IMR-90 (cell line): ENCODE data around the gene HSFX2. TPM values are rescaled to one million over a fixed set of nuclear protein-coding genes. Genes with fewer than 3 reads are reported as not detected.
"Not testable (repeated sequence)": the region's sequence is repeated elsewhere in the genome, so short reads cannot be mapped to it uniquely, and the experiment has no call there.

Source experiments
- ATAC-seq: fragments of 200-7000 bp; cut with Tn5 transposase; 2 replicates; pipeline ENCODE4 v1.9.1; 2020; ENCODE audit warnings: low read depth, mild to moderate bottlenecking, moderate library complexity
- BruUV-seq: library from RNA; stranded (reverse); fragments of 400-500 nt; replicated peaks from 2 replicates; lab custom pipeline; 2021; lab: Mats Ljungman, UMichigan
- CTCF ChIA-PET: fragments of 300-600 bp; formaldehyde crosslinking; extraction: SDS; loops from one replicate; lab custom pipeline; 2021; ENCODE audit warnings: antibody characterized with exemption; lab: Yijun Ruan, JAX
- POLR2A ChIA-PET: fragments of 300-600 bp; sonication (Branson Sonifier 250); formaldehyde crosslinking; loops from one replicate; lab custom pipeline; 2022; ENCODE audit warnings: antibody characterized with exemption; ENCODE audit not compliant: unreplicated experiment; lab: Charles Lee
- DNase-seq: peaks from one replicate; pipeline ENCODE4 v3.0.0; 2013
- H2AFZ ChIP-seq: replicated peaks from 2 replicates; pipeline ENCODE3; 2013; ENCODE audit warnings: low read length, mild to moderate bottlenecking; ENCODE audit not compliant: poor library complexity
- H2AK5ac ChIP-seq: 2 replicates; pipeline ENCODE4 v1.6.1; 2013; ENCODE audit warnings: low read depth, low read length, inconsistent platforms
- H2AK9ac ChIP-seq: replicated peaks from 2 replicates; pipeline ENCODE3; 2013; ENCODE audit warnings: mild to moderate bottlenecking, low read depth, low read length, moderate library complexity; ENCODE audit not compliant: poor library complexity
- H2BK120ac ChIP-seq: 2 replicates; pipeline ENCODE4 v1.6.1; 2013; ENCODE audit warnings: low read depth, low read length, inconsistent platforms
- H2BK15ac ChIP-seq: 3 replicates; pipeline ENCODE4 v1.6.1; 2013; ENCODE audit warnings: low read depth, low read length, inconsistent platforms
- H2BK20ac ChIP-seq: 2 replicates; pipeline ENCODE4 v1.6.1; 2013; ENCODE audit warnings: low read depth, mild to moderate bottlenecking, inconsistent platforms, low read length, moderate library complexity
- H2BK5ac ChIP-seq: 2 replicates; pipeline ENCODE4 v1.6.1; 2013; ENCODE audit warnings: mild to moderate bottlenecking, low read depth, low read length, inconsistent platforms; ENCODE audit not compliant: poor library complexity, severe bottlenecking
- H3K14ac ChIP-seq: replicated peaks from 2 replicates; pipeline ENCODE4 v1.6.1; 2013; ENCODE audit warnings: low read depth, low read length, inconsistent platforms
- H3K18ac ChIP-seq: 2 replicates; pipeline ENCODE4 v1.6.1; 2013; ENCODE audit warnings: low read depth, low read length, control low read depth
- H3K23ac ChIP-seq: 2 replicates; pipeline ENCODE4 v1.6.1; 2013; ENCODE audit warnings: low read depth, low read length, inconsistent platforms
- H3K27ac ChIP-seq: 2 replicates; pipeline ENCODE4 v1.5.1; 2013; ENCODE audit warnings: mild to moderate bottlenecking, control low read depth, low read length; ENCODE audit not compliant: insufficient read depth
- H3K27me3 ChIP-seq: 2 replicates; pipeline ENCODE4 v1.6.1; 2013; ENCODE audit warnings: low read length; ENCODE audit not compliant: control insufficient read depth, insufficient read depth
- H3K36me3 ChIP-seq: 2 replicates; pipeline ENCODE4 v1.6.1; 2013; ENCODE audit warnings: low read length, mixed read lengths; ENCODE audit not compliant: control insufficient read depth, insufficient read depth
- H3K4ac ChIP-seq: 2 replicates; pipeline ENCODE4 v1.6.1; 2013; ENCODE audit warnings: low read depth, low read length, inconsistent platforms
- H3K4me1 ChIP-seq: 2 replicates; pipeline ENCODE4 v1.6.1; 2013; ENCODE audit warnings: low read length, mixed read lengths; ENCODE audit not compliant: control insufficient read depth, insufficient read depth
- H3K4me2 ChIP-seq: 2 replicates; pipeline ENCODE4 v1.6.1; 2013; ENCODE audit warnings: low read depth, mild to moderate bottlenecking, control low read depth, low read length, moderate library complexity
- H3K4me3 ChIP-seq: 2 replicates; pipeline ENCODE4 v1.5.1; 2013; ENCODE audit warnings: low read depth, mild to moderate bottlenecking, control low read depth, low read length, moderate library complexity; ENCODE audit not compliant: insufficient read depth
- H3K56ac ChIP-seq: 2 replicates; pipeline ENCODE4 v1.6.1; 2013; ENCODE audit warnings: low read length, inconsistent platforms; ENCODE audit not compliant: insufficient read depth; ENCODE audit errors: extremely low read depth
- H3K79me1 ChIP-seq, 2 experiments: 2 replicates each; pipeline ENCODE4 v1.6.1; 2013; ENCODE audit warnings: low read length in 2 of 2, inconsistent platforms in 1 of 2, low read depth in 1 of 2
- H3K9ac ChIP-seq: 2 replicates; pipeline ENCODE4 v1.6.1; 2013; ENCODE audit warnings: low read depth, low read length, control low read depth
- H3K9me1 ChIP-seq: 2 replicates; pipeline ENCODE4 v1.6.1; 2013; ENCODE audit warnings: low read length, inconsistent platforms; ENCODE audit not compliant: insufficient read depth
- H3K9me3 ChIP-seq: 2 replicates; pipeline ENCODE4 v1.6.1; 2013; ENCODE audit warnings: low read length; ENCODE audit not compliant: control insufficient read depth, insufficient read depth
- H4K20me1 ChIP-seq: 2 replicates; pipeline ENCODE4 v1.6.1; 2013; ENCODE audit warnings: low read length, inconsistent platforms; ENCODE audit not compliant: insufficient read depth
- H4K5ac ChIP-seq: 2 replicates; pipeline ENCODE4 v1.6.1; 2013; ENCODE audit warnings: mild to moderate bottlenecking, low read depth, low read length, control low read depth
- H4K8ac ChIP-seq, 2 experiments: 2 replicates each; pipeline ENCODE4 v1.6.1; 2013; ENCODE audit warnings: low read depth in 2 of 2, low read length in 2 of 2, control low read depth in 1 of 2, inconsistent platforms in 1 of 2
- H4K91ac ChIP-seq: 2 replicates; pipeline ENCODE4 v1.6.1; 2013; ENCODE audit warnings: low read depth, low read length, inconsistent platforms; ENCODE audit not compliant: insufficient read depth
- WGBS, 2 experiments: methylation state at CpG; one replicate each; pipeline versions ENCODE4 v1.1.5 to v1.1.7; 2013; ENCODE audit warnings: missing lambda C conversion rate in 2 of 2; ENCODE audit not compliant: insufficient read length in 1 of 2; ENCODE audit errors: extremely low coverage in 2 of 2; 5-methylcytosine and 5-hydroxymethylcytosine counted together
- dilution Hi-C: fragments of 300-500 bp; cut with HindIII; formaldehyde crosslinking; loops from one replicate; pipeline ENCODE4 v1.14.3; 2018; ENCODE audit warnings: low sequenced_read_pairs; ENCODE audit not compliant: unreplicated experiment
- in situ Hi-C: fragments of 300-500 bp; cut with MboI; formaldehyde crosslinking; loops from 3 replicates; pipeline ENCODE4 v1.14.3; 2019; ENCODE audit warnings: low sequenced_read_pairs, inconsistent platforms, mixed read lengths
- intact Hi-C: fragments of 100-400 bp; cut with micrococcal nuclease; formaldehyde crosslinking; loops from 2 replicates; pipeline ENCODE4 v1.10.0; 2022
- polyA plus RNA-seq, 3 experiments: library from polyadenylated mRNA; depleted of rRNA; stranded (reverse); fragments of >200 nt; gene quantifications; 2 replicates each; pipeline ENCODE4 v1.2.3, GENCODE V29; 2012; ENCODE audit warnings: low replicate concordance in 1 of 3
- total RNA-seq: library from RNA; depleted of rRNA; stranded (reverse); fragments of >200 nt; gene quantifications from 2 replicates; pipeline ENCODE4 v1.2.3, GENCODE V29; 2012; rRNA removed
- TF ChIP-seq, protein P1 (sequence below): conservative IDR thresholded peaks from 2 replicates; pipeline ENCODE4 v1.5.1; 2012; ENCODE audit warnings: mild to moderate bottlenecking, low read depth, low read length, improper control_type of control experiment

Gene HSFX2
- total and polyA plus RNA-seq, 2 of the 4 experiments (the other 2 are of a cell fraction), result 0.36 TPM; not detected in 1

GRCh38 chrX:149545545-149546543 lies 49.3 kb downstream of the HSFX2 start:
- ATAC-seq, H3K4me3 ChIP-seq, H4K8ac ChIP-seq, H4K20me1 ChIP-seq, H2BK120ac ChIP-seq, H2AK9ac ChIP-seq, H3K56ac ChIP-seq, H2AK5ac ChIP-seq, H3K9ac ChIP-seq, H4K5ac ChIP-seq, H3K36me3 ChIP-seq, H3K23ac ChIP-seq, H3K27me3 ChIP-seq, intact Hi-C loops, H2BK5ac ChIP-seq, H2BK20ac ChIP-seq, H2BK15ac ChIP-seq, POLR2A ChIA-PET, H3K27ac ChIP-seq, BruUV-seq, in situ Hi-C loops, dilution Hi-C loops, H3K14ac ChIP-seq, H3K9me3 ChIP-seq, H3K79me1 ChIP-seq, H3K4ac ChIP-seq, H3K4me1 ChIP-seq, H2AFZ ChIP-seq, H3K18ac ChIP-seq, H3K4me2 ChIP-seq, DNase-seq, H4K91ac ChIP-seq, H3K9me1 ChIP-seq, CTCF ChIA-PET: not testable (repeated sequence)
- TF ChIP-seq, protein P1, sequence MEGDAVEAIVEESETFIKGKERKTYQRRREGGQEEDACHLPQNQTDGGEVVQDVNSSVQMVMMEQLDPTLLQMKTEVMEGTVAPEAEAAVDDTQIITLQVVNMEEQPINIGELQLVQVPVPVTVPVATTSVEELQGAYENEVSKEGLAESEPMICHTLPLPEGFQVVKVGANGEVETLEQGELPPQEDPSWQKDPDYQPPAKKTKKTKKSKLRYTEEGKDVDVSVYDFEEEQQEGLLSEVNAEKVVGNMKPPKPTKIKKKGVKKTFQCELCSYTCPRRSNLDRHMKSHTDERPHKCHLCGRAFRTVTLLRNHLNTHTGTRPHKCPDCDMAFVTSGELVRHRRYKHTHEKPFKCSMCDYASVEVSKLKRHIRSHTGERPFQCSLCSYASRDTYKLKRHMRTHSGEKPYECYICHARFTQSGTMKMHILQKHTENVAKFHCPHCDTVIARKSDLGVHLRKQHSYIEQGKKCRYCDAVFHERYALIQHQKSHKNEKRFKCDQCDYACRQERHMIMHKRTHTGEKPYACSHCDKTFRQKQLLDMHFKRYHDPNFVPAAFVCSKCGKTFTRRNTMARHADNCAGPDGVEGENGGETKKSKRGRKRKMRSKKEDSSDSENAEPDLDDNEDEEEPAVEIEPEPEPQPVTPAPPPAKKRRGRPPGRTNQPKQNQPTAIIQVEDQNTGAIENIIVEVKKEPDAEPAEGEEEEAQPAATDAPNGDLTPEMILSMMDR, result 0 out of 2 replicates have a peak, but pooled peaks have one; percentile 12
- WGBS, 2 experiments, result no CpG with 5 or more reads among the region's 29 CpGs

Other genes starting within 250 kb of the HSFX2 start
- gene IDS, start 90.0 kb downstream of the HSFX2 start, total RNA-seq, result 22.8 and 26.3 TPM in 2 replicates
- 56.9 and 62.7 TPM in 2 replicates for gene IDS, start 90.0 kb downstream of the HSFX2 start, polyA plus RNA-seq (2012; rRNA removed)
- gene EOLA1, start 54.3 kb downstream of the HSFX2 start, total RNA-seq, result 15.3 and 16.8 TPM in 2 replicates
- 15.2 and 15.5 TPM in 2 replicates for gene EOLA1, start 54.3 kb downstream of the HSFX2 start, polyA plus RNA-seq (2012; rRNA removed)
- gene HSFX3, start 45.4 kb downstream of the HSFX2 start, total RNA-seq, result not detected in 2 replicates
- not detected in 2 replicates for gene HSFX3, start 45.4 kb downstream of the HSFX2 start, polyA plus RNA-seq (2012; rRNA removed)
- gene MAGEA9B, start 7.9 kb downstream of the HSFX2 start, total RNA-seq, result not detected in 2 replicates
- gene MAGEA9B, start 7.9 kb downstream of the HSFX2 start, polyA plus RNA-seq (2012; rRNA removed), result not detected in 2 replicates
- gene TMEM185A, start 36.5 kb upstream of the HSFX2 start, total RNA-seq, result 9.7 and 10.3 TPM in 2 replicates
- gene TMEM185A, start 36.5 kb upstream of the HSFX2 start, polyA plus RNA-seq (2012; rRNA removed), result 10.6 and 12.2 TPM in 2 replicates
- not detected in 2 replicates for gene MAGEA11, start 116.7 kb upstream of the HSFX2 start, total RNA-seq
- gene MAGEA11, start 116.7 kb upstream of the HSFX2 start, polyA plus RNA-seq (2012; rRNA removed), result not detected in 2 replicates
- gene HSFX1, start 178.8 kb upstream of the HSFX2 start, total RNA-seq, result under 0.01 and 0.18 TPM in 2 replicates
- 0.20 and 0.36 TPM in 2 replicates for gene HSFX1, start 178.8 kb upstream of the HSFX2 start, polyA plus RNA-seq (2012; rRNA removed)
- not detected in 2 replicates for gene MAGEA9, start 186.6 kb upstream of the HSFX2 start, total RNA-seq
- gene MAGEA9, start 186.6 kb upstream of the HSFX2 start, polyA plus RNA-seq (2012; rRNA removed), result not detected in 2 replicates